ENCODE data around the gene RAB6B. TPM values are rescaled to one million over a fixed set of nuclear protein-coding genes. Genes with fewer than 3 reads are reported as not detected.

The RAB6B gene
- total RNA-seq, 1 experiment from 2014 or later, result 18.0 TPM

DNA sequence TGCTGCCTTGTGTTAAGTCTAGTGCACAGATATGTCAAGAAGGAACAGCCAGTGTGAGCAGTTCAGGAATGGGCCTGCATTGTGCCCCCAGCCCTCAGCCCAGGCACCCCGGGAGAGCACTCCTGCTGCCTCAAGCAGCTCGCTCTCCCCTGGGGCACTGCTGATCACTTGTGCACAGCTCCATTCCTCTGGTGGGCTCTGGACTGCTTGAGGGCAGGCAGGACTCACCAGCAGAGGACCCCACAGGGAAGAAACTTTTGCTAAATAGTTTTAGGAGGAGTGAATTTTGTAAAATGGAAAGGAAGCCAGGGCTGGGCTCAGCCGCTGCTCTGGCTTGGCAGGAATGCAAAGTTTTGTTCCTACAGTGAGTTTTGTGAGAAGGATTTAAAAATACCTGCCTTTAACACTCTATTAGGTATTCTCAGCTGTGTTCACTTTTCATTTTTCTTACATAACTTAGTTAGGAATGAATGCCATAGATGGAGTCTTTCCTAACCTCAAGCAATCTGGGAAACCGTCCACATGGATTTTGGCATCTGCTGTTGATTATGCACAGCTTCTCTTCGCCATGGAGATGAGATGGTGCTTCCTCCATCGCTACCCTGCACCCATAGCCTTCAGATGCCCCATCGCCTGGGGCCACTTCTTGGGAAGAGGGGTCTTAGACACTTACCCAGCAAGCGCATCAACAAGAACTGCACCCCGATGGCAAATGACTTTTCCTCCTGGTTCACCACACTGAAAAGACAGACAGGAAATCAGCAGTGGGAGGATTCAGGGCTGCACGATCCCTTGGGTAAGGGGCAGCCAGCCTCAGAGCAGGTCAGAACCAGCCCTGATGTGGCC is 42.3 kb upstream of the RAB6B start:
- H3K4me1 Mint-ChIP-seq, result peaks cover 22% of the 10 kb centered on the region
- no peaks in the 10 kb centered on the region for H3K36me3 Mint-ChIP-seq
- H3K27ac Mint-ChIP-seq, result no peak overlapping the region
- H3K27me3 Mint-ChIP-seq (ENCODE audit: low read depth), result no peaks in the 10 kb centered on the region
- ChIA-PET CTCF (interaction anchor here (1.0 to 2.4 kb wide), 5 partner anchors 10 to 119 kb away, joined by 3 to 7 read pairs (median 4); partner anchors contain the start of gene SLCO2A1), POLR2A (no interaction called here)
- ATAC-seq (peak; percentile 18), DNase-seq (ENCODE audit: low spot score) (no peak)
- TF ChIP-seq ZNF317 (CRISPR knock-in tag; IDR thresholded peaks at IDR 0.05; ENCODE audit: borderline replicate concordance, low read depth) (peak; percentile 84), ZNF138 (CRISPR knock-in tag; conservative IDR thresholded peaks at IDR 0.05) (no peak)
- H3K9me3 Mint-ChIP-seq, result no peaks in the 10 kb centered on the region
- no peak overlapping the region for H3K4me3 Mint-ChIP-seq

DNA sequence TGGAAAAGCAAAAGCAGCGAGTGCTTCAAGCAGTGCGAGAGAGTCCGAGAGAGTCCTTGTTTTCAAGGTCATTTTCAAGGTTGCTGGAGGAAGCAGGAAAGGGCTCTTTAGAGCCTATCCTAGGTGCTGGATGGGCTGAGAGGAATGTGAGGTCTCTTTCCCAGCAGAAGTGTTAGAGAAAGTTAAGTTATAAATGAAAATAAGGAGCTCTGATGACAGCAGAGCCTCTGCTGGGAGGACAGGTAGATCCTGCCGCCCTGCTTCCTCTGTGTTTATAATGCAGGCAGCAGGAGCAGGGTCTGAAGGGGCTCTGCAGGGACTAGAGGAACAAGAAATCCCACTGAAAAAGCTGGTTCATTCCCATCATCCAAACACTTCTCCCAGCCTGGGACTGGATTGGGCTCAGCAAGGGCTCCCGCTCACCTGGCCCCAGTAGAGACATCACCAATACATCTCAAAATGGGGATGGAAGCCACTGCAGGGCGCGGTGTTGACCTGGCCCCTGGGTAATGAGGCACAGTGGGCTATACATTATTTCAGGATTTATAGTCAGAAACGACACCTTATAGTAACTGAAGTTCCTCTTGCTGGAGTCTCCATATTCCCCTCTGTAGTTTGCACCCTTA is 41.5 kb upstream of the RAB6B start:
- Mint-ChIP-seq H3K4me1 (peaks cover 16% of the 10 kb centered on the region), H3K27ac (no peak overlapping the region), H3K4me3 (no peak overlapping the region), H3K9me3 (no peaks in the 10 kb centered on the region), H3K36me3 (no peaks in the 10 kb centered on the region), H3K27me3 (ENCODE audit: low read depth) (no peaks in the 10 kb centered on the region)
- ATAC-seq, result no peak; the same call in 1 of the 2 replicates
- ChIA-PET CTCF (interaction anchor here (1.0 to 2.4 kb wide), 4 partner anchors 9 to 120 kb away, joined by 3 to 7 read pairs (median 4); partner anchors contain the start of gene SLCO2A1), POLR2A (no interaction called here)
- no peak for DNase-seq (ENCODE audit: low spot score)
- no peak for TF ChIP-seq FOXP1 (CRISPR knock-in tag; IDR thresholded peaks at IDR 0.05; ENCODE audit: borderline replicate concordance)
- no peak for TF ChIP-seq ESRRA (CRISPR knock-in tag; IDR thresholded peaks at IDR 0.05; ENCODE audit: borderline replicate concordance)
- TF ChIP-seq, protein P1, sequence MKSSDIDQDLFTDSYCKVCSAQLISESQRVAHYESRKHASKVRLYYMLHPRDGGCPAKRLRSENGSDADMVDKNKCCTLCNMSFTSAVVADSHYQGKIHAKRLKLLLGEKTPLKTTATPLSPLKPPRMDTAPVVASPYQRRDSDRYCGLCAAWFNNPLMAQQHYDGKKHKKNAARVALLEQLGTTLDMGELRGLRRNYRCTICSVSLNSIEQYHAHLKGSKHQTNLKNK (CRISPR knock-in tag; IDR thresholded peaks at IDR 0.05), result no peak
- TF ChIP-seq OVOL2 (CRISPR knock-in tag; IDR thresholded peaks at IDR 0.05; ENCODE audit: borderline replicate concordance), result no peak
- no peak for TF ChIP-seq ZBTB21 (CRISPR knock-in tag; IDR thresholded peaks at IDR 0.05; ENCODE audit: borderline replicate concordance)
- no peak for TF ChIP-seq ZNF219 (CRISPR knock-in tag; IDR thresholded peaks at IDR 0.05; ENCODE audit: borderline replicate concordance)
- TF ChIP-seq, protein P2, sequence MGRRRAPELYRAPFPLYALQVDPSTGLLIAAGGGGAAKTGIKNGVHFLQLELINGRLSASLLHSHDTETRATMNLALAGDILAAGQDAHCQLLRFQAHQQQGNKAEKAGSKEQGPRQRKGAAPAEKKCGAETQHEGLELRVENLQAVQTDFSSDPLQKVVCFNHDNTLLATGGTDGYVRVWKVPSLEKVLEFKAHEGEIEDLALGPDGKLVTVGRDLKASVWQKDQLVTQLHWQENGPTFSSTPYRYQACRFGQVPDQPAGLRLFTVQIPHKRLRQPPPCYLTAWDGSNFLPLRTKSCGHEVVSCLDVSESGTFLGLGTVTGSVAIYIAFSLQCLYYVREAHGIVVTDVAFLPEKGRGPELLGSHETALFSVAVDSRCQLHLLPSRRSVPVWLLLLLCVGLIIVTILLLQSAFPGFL (CRISPR knock-in tag; IDR thresholded peaks at IDR 0.05; ENCODE audit: borderline replicate concordance), result no peak
- TF ChIP-seq, protein P3, sequence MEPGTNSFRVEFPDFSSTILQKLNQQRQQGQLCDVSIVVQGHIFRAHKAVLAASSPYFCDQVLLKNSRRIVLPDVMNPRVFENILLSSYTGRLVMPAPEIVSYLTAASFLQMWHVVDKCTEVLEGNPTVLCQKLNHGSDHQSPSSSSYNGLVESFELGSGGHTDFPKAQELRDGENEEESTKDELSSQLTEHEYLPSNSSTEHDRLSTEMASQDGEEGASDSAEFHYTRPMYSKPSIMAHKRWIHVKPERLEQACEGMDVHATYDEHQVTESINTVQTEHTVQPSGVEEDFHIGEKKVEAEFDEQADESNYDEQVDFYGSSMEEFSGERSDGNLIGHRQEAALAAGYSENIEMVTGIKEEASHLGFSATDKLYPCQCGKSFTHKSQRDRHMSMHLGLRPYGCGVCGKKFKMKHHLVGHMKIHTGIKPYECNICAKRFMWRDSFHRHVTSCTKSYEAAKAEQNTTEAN (CRISPR knock-in tag; IDR thresholded peaks at IDR 0.05), result no peak
- TF ChIP-seq SMAD4 (CRISPR knock-in tag; IDR thresholded peaks at IDR 0.05), result no peak
- TF ChIP-seq, protein P4, sequence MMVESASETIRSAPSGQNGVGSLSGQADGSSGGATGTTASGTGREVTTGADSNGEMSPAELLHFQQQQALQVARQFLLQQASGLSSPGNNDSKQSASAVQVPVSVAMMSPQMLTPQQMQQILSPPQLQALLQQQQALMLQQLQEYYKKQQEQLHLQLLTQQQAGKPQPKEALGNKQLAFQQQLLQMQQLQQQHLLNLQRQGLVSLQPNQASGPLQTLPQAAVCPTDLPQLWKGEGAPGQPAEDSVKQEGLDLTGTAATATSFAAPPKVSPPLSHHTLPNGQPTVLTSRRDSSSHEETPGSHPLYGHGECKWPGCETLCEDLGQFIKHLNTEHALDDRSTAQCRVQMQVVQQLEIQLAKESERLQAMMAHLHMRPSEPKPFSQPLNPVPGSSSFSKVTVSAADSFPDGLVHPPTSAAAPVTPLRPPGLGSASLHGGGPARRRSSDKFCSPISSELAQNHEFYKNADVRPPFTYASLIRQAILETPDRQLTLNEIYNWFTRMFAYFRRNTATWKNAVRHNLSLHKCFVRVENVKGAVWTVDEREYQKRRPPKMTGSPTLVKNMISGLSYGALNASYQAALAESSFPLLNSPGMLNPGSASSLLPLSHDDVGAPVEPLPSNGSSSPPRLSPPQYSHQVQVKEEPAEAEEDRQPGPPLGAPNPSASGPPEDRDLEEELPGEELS (CRISPR knock-in tag; IDR thresholded peaks at IDR 0.05), result no peak
- no peak for TF ChIP-seq FOXK1 (CRISPR knock-in tag; IDR thresholded peaks at IDR 0.05)
- no peak for TF ChIP-seq SOX15 (CRISPR knock-in tag; IDR thresholded peaks at IDR 0.05)
- TF ChIP-seq TCF7 (CRISPR knock-in tag; IDR thresholded peaks at IDR 0.05; ENCODE audit: low read depth), result no peak
- TF ChIP-seq, protein P5, sequence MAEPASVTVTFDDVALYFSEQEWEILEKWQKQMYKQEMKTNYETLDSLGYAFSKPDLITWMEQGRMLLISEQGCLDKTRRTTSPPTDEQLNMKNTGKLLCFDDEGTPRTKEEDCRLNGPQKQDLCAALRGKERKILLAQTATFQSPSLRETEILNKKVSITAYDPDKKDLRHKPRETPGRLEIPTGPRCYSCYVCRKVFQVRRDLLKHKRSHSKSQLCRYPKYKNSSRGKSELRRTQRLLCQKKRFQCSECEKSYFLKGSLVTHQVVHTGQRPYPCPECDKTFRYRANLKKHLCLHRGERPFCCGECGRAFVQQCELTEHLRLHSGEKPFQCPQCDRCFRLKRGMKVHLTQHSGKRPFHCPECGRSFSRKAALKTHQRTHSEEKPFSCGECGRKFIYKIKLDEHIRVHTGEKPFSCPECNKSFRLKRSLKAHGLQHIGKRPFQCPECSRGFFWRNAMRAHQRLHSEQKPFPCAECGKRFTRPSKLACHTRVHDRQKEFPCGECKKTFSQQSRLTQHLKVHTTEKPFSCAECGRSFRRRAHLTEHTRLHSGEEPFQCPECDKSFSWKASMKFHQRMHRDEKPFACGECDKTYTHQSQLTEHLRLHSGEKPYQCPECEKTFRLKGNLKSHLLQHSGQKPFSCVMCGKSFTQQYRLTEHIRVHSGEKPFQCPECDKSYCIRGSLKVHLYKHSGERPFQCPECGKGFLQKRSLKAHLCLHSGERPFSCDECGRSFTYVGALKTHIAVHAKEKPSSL (CRISPR knock-in tag; conservative IDR thresholded peaks at IDR 0.05), result no peak
- TF ChIP-seq FOXJ3 (CRISPR knock-in tag; IDR thresholded peaks at IDR 0.05; ENCODE audit: borderline replicate concordance), result no peak
- TF ChIP-seq, protein P6, sequence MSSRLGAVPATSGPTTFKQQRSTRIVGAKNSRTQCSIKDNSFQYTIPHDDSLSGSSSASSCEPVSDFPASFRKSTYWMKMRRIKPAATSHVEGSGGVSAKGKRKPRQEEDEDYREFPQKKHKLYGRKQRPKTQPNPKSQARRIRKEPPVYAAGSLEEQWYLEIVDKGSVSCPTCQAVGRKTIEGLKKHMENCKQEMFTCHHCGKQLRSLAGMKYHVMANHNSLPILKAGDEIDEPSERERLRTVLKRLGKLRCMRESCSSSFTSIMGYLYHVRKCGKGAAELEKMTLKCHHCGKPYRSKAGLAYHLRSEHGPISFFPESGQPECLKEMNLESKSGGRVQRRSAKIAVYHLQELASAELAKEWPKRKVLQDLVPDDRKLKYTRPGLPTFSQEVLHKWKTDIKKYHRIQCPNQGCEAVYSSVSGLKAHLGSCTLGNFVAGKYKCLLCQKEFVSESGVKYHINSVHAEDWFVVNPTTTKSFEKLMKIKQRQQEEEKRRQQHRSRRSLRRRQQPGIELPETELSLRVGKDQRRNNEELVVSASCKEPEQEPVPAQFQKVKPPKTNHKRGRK (CRISPR knock-in tag; IDR thresholded peaks at IDR 0.05; ENCODE audit: borderline replicate concordance), result no peak
- no peak for TF ChIP-seq ZNF671 (CRISPR knock-in tag; IDR thresholded peaks at IDR 0.05)
- TF ChIP-seq CREM (CRISPR knock-in tag; IDR thresholded peaks at IDR 0.05), result no peak
- TF ChIP-seq NR3C1 (CRISPR knock-in tag; conservative IDR thresholded peaks at IDR 0.05; ENCODE audit: low read depth), result no peak
